Chondrocyte (in vitro differentiated cells): Measurements from ENCODE around the gene RNF41. TPM values are rescaled to one million over a fixed set of nuclear protein-coding genes. Genes with fewer than 3 reads are reported as not detected.

Experiments
- DNase-seq: peaks from one replicate; pipeline ENCODE4 v3.0.0; 2021; ENCODE audit warnings: mixed read lengths, low spot score
- H3K27ac Mint-ChIP-seq: one replicate; pipeline ENCODE4 v1.8.0; 2021; ENCODE audit warnings: mild to moderate bottlenecking, moderate library complexity, mixed read lengths; ENCODE audit not compliant: unreplicated experiment
- H3K27me3 Mint-ChIP-seq: 2 replicates; pipeline ENCODE4 v1.8.0; 2021; ENCODE audit warnings: low read depth, mixed read lengths
- H3K36me3 Mint-ChIP-seq: 2 replicates; pipeline ENCODE4 v1.8.0; 2021; ENCODE audit warnings: low read depth, mixed read lengths
- H3K4me1 Mint-ChIP-seq: 2 replicates; pipeline ENCODE4 v1.8.0; 2021; ENCODE audit warnings: low read depth, mild to moderate bottlenecking, mixed read lengths
- H3K4me3 Mint-ChIP-seq: one replicate; pipeline ENCODE4 v1.8.0; 2021; ENCODE audit warnings: mild to moderate bottlenecking, moderate library complexity, mixed read lengths; ENCODE audit not compliant: unreplicated experiment
- H3K9me3 Mint-ChIP-seq: 2 replicates; pipeline ENCODE4 v1.8.0; 2021; ENCODE audit warnings: low read depth, mixed read lengths
- CTCF ChIP-seq: fragments of 200-600 bp; sonication (generic); IDR thresholded peaks from 2 replicates; pipeline ENCODE4 v1.5.0; 2021; ENCODE audit warnings: antibody characterized with exemption, mild to moderate bottlenecking, moderate library complexity
- total RNA-seq: library from RNA; stranded (reverse); gene quantifications from 3 replicates; pipeline ENCODE4 v1.2.1, GENCODE V29; 2021

Gene RNF41
- total RNA-seq, 1 donor from 2014 or later = 103 TPM

- H3K27ac Mint-ChIP-seq = peak overlapping the region; percentile 82
- H3K4me1 Mint-ChIP-seq = peaks cover 31% of the 10 kb centered on the region
- TF ChIP-seq CTCF = no peak
- no peaks in the 10 kb centered on the region for H3K27me3 Mint-ChIP-seq
- no peak for DNase-seq
- H3K36me3 Mint-ChIP-seq = peaks cover 25% of the 10 kb centered on the region
- H3K9me3 Mint-ChIP-seq = no peaks in the 10 kb centered on the region
- peak overlapping the region; percentile 92 for H3K4me3 Mint-ChIP-seq
Measured at GRCh38 chr12:56257491-56258067, 35.9 kb upstream of the RNF41 start.

- Mint-ChIP-seq H3K4me1 (peaks cover 30% of the 10 kb centered on the region), H3K27me3 (no peaks in the 10 kb centered on the region), H3K27ac (peak overlapping the region; percentile 82), H3K9me3 (no peaks in the 10 kb centered on the region), H3K36me3 (peaks cover 30% of the 10 kb centered on the region), H3K4me3 (peak overlapping the region; percentile 92)
- DNase-seq = peak; percentile 36
- TF ChIP-seq CTCF = no peak
Measured at GRCh38 chr12:56257071-56257470, 35.3 kb upstream of the RNF41 start.

GRCh38 chr12:56256326-56256960, 34.7 kb upstream of the RNF41 start:
- peak; percentile 30 for TF ChIP-seq CTCF
- Mint-ChIP-seq H3K27me3 (no peaks in the 10 kb centered on the region), H3K36me3 (peaks cover 36% of the 10 kb centered on the region), H3K9me3 (no peaks in the 10 kb centered on the region), H3K4me1 (peaks cover 23% of the 10 kb centered on the region), H3K4me3 (peak overlapping the region; percentile 92), H3K27ac (peak overlapping the region; percentile 82)
- peak; percentile 54 for DNase-seq

GRCh38 chr12:56255671-56256070, 33.9 kb upstream of the RNF41 start:
- Mint-ChIP-seq H3K9me3 (no peaks in the 10 kb centered on the region), H3K4me3 (peak overlapping the region; percentile 28), H3K36me3 (peaks cover 36% of the 10 kb centered on the region), H3K4me1 (peaks cover 22% of the 10 kb centered on the region), H3K27ac (peak overlapping the region; percentile 28), H3K27me3 (no peaks in the 10 kb centered on the region)
- no peak for DNase-seq
- TF ChIP-seq CTCF = no peak

- no peak for TF ChIP-seq CTCF
- no peak for DNase-seq
- H3K4me3 Mint-ChIP-seq = no peak overlapping the region
- peaks cover 41% of the 10 kb centered on the region for H3K36me3 Mint-ChIP-seq
- H3K27ac Mint-ChIP-seq = no peak overlapping the region
- no peaks in the 10 kb centered on the region for H3K27me3 Mint-ChIP-seq
- peaks cover 15% of the 10 kb centered on the region for H3K4me1 Mint-ChIP-seq
- no peaks in the 10 kb centered on the region for H3K9me3 Mint-ChIP-seq
Measured at GRCh38 chr12:56253091-56253490, 31.4 kb upstream of the RNF41 start.
